ENCODE results near the gene CDH23. TPM values are rescaled to one million over a fixed set of nuclear protein-coding genes. Genes with fewer than 3 reads are reported as not detected.

CDH23 gene
- total and polyA plus RNA-seq, 2 donors (not counting 1 experiment from before 2014, with no cell fraction given) = 0.37 to 0.89 TPM

DNA sequence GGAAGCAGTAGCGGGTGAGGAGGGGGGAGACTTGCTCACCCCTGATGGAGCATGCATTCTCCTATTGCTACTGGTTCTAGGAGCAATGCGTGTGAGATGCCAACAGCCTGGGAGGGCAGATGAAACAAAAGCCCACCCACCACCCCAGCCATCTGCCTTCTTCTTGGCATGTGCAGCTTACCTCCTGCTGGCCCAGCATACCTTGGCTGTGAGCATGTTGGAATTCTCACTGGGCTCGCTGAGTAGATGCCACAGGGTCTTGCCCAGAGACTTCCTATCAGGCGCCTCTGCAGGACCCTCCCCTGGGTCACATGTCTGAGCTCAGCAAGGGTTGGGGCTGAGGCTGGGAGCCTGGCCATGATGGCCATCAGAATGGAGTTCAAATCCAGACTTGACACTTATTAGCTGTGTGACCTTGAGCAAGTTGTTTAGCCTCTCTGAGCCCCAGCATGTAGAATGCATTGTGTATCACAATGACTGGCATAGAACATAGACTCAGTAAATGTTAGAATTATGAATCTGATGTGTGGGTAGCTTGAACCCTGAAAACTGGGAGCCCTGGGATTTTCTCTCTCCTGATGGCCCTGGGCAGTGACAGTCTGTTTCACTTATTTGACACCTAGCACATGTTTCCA, 38.2 kb downstream of the CDH23 start:
- TF ChIP-seq, protein P1, sequence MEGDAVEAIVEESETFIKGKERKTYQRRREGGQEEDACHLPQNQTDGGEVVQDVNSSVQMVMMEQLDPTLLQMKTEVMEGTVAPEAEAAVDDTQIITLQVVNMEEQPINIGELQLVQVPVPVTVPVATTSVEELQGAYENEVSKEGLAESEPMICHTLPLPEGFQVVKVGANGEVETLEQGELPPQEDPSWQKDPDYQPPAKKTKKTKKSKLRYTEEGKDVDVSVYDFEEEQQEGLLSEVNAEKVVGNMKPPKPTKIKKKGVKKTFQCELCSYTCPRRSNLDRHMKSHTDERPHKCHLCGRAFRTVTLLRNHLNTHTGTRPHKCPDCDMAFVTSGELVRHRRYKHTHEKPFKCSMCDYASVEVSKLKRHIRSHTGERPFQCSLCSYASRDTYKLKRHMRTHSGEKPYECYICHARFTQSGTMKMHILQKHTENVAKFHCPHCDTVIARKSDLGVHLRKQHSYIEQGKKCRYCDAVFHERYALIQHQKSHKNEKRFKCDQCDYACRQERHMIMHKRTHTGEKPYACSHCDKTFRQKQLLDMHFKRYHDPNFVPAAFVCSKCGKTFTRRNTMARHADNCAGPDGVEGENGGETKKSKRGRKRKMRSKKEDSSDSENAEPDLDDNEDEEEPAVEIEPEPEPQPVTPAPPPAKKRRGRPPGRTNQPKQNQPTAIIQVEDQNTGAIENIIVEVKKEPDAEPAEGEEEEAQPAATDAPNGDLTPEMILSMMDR (IDR thresholded peaks at IDR 0.05) = no peak
- TF ChIP-seq EZH2 (IDR thresholded peaks at IDR 0.05; ENCODE audit: borderline replicate concordance, insufficient read depth, low read depth, low read length, poor library complexity, severe bottlenecking) = no peak
- 87% methylated on average over 4 of the region's 4 CpGs for WGBS (ENCODE audit: insufficient coverage)
- Histone ChIP-seq H3K79me2 (ENCODE audit: control insufficient read depth, insufficient read depth, low read length) (no peaks in the 10 kb centered on the region), H4K20me1 (ENCODE audit: control insufficient read depth, insufficient read depth, low read length, poor library complexity, severe bottlenecking) (no peaks in the 10 kb centered on the region), H3K27me3 (replicated peaks in 1 of 4; ENCODE audit: control extremely low read depth in 1 of 4, control insufficient read depth in 3 of 4, insufficient read depth in 4 of 4, low read length in 3 of 4) (no peaks in the 10 kb centered on the region), H3K9me3 (ENCODE audit: control extremely low read depth in 1 of 3, control insufficient read depth in 2 of 3, insufficient read depth in 1 of 3, low read length in 2 of 3) (peaks cover 0 to 4% (median 0%) of the 10 kb centered on the region in 3 donors), H3K4me2 (replicated peaks; ENCODE audit: low read depth, low read length, poor library complexity, severe bottlenecking) (no peak overlapping the region), H3K4me1 (ENCODE audit: control insufficient read depth in 2 of 2, insufficient read depth in 2 of 2, low read length in 2 of 2) (no peaks in the 10 kb centered on the region), H2AFZ (ENCODE audit: insufficient read depth, low read depth, low read length, poor library complexity, severe bottlenecking) (no peak overlapping the region), H3K27ac (ENCODE audit: low read length in 2 of 2) (no peak overlapping the region), H3K36me3 (replicated peaks in 1 of 2; ENCODE audit: control extremely low read depth in 1 of 2, control insufficient read depth in 1 of 2, extremely low read depth in 1 of 2, insufficient read depth in 2 of 2, low read length in 1 of 2) (no peaks in the 10 kb centered on the region), H3K9ac (ENCODE audit: low read length) (no peak overlapping the region), H3K4me3 (ENCODE audit: control extremely low read depth in 1 of 5, extremely low read depth in 1 of 5, insufficient read depth in 1 of 5, low read depth in 2 of 5, low read length in 4 of 5) (no peak overlapping the region)
- DNase-seq = no peak
- Mint-ChIP-seq H3K27me3 (peaks cover 12% of the 10 kb centered on the region), H3K9me3 (ENCODE audit: insufficient read depth) (no peaks in the 10 kb centered on the region), H3K4me3 (no peak overlapping the region), H3K4me1 (no peaks in the 10 kb centered on the region), H3K27ac (no peak overlapping the region)
- intact Hi-C loops (cut with micrococcal nuclease) = no loop called here
- CTCF ChIA-PET = interaction anchor here (1.9 kb wide), 1 partner anchor 174 kb away, joined by 4 read pairs; no protein-coding TSS in a partner anchor
- ATAC-seq (ENCODE audit: low read depth) = no peak
- POLR2A ChIA-PET = no interaction called here

DNA sequence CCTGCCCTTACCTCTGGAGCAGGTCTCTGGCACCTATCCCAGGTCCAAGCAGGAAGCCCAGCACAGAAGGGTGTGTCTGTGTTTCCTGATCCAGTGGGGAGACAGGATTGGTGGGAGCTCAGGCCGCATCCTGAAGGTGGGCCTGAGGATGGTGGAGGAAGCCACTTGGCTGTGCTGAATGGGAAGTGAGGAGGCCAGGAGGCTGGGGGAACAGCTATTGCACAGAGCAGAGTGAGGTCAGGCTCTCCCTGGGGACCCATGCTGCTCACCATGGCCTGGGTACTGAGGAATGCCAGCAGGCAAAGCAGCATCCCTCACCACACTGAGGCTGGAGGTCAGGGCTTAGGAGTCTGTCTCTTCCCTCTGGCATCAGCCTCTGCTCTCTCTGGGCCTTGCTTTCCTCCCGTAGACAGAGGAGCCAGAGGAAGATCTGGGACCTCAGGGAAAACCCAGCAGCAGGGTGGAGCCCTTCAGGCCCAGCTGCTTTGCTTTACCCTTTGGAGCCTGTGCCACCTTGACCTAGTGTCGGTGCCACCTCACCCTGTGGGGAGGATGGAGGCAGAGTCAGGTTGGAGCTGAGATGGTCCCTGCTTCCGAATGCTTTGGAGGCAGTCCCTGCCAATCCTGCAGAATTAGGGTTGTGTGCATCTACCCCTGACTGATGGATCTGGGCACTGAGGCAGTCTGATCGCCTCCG, 39.0 kb downstream of the CDH23 start:
- Histone ChIP-seq H3K4me3 (ENCODE audit: control extremely low read depth in 1 of 5, extremely low read depth in 1 of 5, insufficient read depth in 1 of 5, low read depth in 2 of 5, low read length in 4 of 5) (no peak overlapping the region), H3K27me3 (replicated peaks in 1 of 4; ENCODE audit: control extremely low read depth in 1 of 4, control insufficient read depth in 3 of 4, insufficient read depth in 4 of 4, low read length in 3 of 4) (no peaks in the 10 kb centered on the region), H3K9ac (ENCODE audit: low read length) (no peak overlapping the region), H2AFZ (ENCODE audit: insufficient read depth, low read depth, low read length, poor library complexity, severe bottlenecking) (no peak overlapping the region), H3K9me3 (ENCODE audit: control extremely low read depth in 1 of 3, control insufficient read depth in 2 of 3, insufficient read depth in 1 of 3, low read length in 2 of 3) (peaks cover 0 to 4% (median 0%) of the 10 kb centered on the region in 3 donors), H3K4me2 (replicated peaks; ENCODE audit: low read depth, low read length, poor library complexity, severe bottlenecking) (no peak overlapping the region), H3K79me2 (ENCODE audit: control insufficient read depth, insufficient read depth, low read length) (no peaks in the 10 kb centered on the region), H4K20me1 (ENCODE audit: control insufficient read depth, insufficient read depth, low read length, poor library complexity, severe bottlenecking) (no peaks in the 10 kb centered on the region), H3K27ac (ENCODE audit: low read length in 2 of 2) (no peak overlapping the region), H3K36me3 (replicated peaks in 1 of 2; ENCODE audit: control extremely low read depth in 1 of 2, control insufficient read depth in 1 of 2, extremely low read depth in 1 of 2, insufficient read depth in 2 of 2, low read length in 1 of 2) (no peaks in the 10 kb centered on the region), H3K4me1 (ENCODE audit: control insufficient read depth in 2 of 2, insufficient read depth in 2 of 2, low read length in 2 of 2) (no peaks in the 10 kb centered on the region)
- Mint-ChIP-seq H3K27ac (no peak overlapping the region), H3K9me3 (ENCODE audit: insufficient read depth) (no peaks in the 10 kb centered on the region), H3K27me3 (peaks cover 12% of the 10 kb centered on the region), H3K4me3 (no peak overlapping the region), H3K4me1 (no peaks in the 10 kb centered on the region)
- WGBS (ENCODE audit: insufficient coverage) = 92% methylated on average over 6 of the region's 6 CpGs
- ATAC-seq (ENCODE audit: low read depth) = no peak
- no peak for TF ChIP-seq EZH2 (IDR thresholded peaks at IDR 0.05; ENCODE audit: borderline replicate concordance, insufficient read depth, low read depth, low read length, poor library complexity, severe bottlenecking)
- TF ChIP-seq, protein P1 (IDR thresholded peaks at IDR 0.05) = no peak
- CTCF ChIA-PET = interaction anchor here (1.9 kb wide), 1 partner anchor 174 kb away, joined by 4 read pairs; no protein-coding TSS in a partner anchor
- POLR2A ChIA-PET = no interaction called here
- no peak for DNase-seq
- intact Hi-C loops (cut with micrococcal nuclease) = no loop called here
